A673 (cell line): ENCODE results near the gene STPG4.

Experiments
- EZH2 ChIP-seq: fragments of 200-600 bp; sonication (generic); IDR thresholded peaks from 2 replicates; pipeline ENCODE4 v1.6.1; 2017; ENCODE audit warnings: borderline replicate concordance, low read depth, mild to moderate bottlenecking, mixed read lengths, antibody characterized with exemption, low read length; ENCODE audit not compliant: poor library complexity, severe bottlenecking
- TF ChIP-seq, protein P1 (sequence below): fragments of 300-800, 200-600 bp; sonication (generic); conservative IDR thresholded peaks from 2 replicates; pipeline ENCODE4 v1.5.1; 2017; ENCODE audit warnings: low read depth, mild to moderate bottlenecking, antibody characterized with exemption, low read length, moderate library complexity, mixed read lengths

DNA sequence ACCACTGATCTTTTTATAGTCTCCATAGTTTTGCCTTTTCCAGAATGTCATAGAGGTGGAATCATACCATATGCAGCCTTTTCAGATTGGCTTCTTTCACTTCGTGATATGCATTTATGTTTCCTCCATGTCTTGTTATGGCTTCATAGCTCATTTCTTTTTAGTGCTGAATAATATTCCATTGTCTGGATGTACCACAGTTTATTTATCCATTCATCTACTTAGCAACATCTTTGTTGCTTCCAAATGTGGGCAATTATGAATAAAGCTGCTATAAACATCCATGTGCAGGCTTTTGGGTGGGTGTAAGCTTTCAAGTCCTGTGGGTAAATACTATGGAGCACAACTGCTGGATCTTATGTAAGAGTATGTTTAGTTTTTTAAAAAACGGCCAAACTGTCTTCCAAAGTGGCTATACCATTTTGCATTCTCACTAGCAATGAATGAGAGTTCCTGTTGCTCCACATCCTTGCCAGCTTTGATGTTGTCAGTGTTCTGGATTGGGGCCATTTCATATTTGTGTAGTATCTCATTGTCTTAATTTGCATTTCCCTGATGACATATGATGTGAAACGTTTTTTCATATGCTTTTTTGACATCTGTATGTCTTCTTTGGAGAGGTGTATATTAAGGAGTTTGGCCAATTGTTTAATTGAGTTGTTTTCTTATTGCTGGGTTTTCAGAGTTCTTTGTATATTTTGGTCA is 20.6 kb downstream of the STPG4 start:
- no peak for TF ChIP-seq EZH2
- TF ChIP-seq, protein P1, sequence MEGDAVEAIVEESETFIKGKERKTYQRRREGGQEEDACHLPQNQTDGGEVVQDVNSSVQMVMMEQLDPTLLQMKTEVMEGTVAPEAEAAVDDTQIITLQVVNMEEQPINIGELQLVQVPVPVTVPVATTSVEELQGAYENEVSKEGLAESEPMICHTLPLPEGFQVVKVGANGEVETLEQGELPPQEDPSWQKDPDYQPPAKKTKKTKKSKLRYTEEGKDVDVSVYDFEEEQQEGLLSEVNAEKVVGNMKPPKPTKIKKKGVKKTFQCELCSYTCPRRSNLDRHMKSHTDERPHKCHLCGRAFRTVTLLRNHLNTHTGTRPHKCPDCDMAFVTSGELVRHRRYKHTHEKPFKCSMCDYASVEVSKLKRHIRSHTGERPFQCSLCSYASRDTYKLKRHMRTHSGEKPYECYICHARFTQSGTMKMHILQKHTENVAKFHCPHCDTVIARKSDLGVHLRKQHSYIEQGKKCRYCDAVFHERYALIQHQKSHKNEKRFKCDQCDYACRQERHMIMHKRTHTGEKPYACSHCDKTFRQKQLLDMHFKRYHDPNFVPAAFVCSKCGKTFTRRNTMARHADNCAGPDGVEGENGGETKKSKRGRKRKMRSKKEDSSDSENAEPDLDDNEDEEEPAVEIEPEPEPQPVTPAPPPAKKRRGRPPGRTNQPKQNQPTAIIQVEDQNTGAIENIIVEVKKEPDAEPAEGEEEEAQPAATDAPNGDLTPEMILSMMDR, result no peak
